ENCODE data around the gene COP1.

DNA sequence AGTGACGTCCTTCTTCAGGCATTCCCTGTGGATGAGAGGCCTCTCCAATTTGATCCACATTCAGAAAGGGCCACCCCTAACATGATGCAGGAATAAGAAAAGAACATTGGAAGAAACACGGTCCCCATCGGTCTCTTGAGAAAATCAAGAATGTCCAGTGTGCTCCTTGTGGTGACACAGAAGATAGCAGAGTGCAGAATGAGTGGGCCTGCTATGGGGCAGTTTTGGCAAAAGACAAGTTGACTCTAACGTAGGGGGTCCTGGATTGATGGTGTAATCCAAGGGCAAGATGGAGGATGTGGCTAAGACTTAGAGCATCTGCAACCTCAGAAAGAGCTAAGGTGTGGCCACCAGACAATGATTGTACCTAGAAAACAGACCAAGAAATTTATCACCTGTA is 45.1 kb upstream of the COP1 start:
- no peak for TF ChIP-seq POLR2A (IDR thresholded peaks at IDR 0.05; ENCODE audit: extremely low read depth, insufficient read length)
- TF ChIP-seq, protein P1, sequence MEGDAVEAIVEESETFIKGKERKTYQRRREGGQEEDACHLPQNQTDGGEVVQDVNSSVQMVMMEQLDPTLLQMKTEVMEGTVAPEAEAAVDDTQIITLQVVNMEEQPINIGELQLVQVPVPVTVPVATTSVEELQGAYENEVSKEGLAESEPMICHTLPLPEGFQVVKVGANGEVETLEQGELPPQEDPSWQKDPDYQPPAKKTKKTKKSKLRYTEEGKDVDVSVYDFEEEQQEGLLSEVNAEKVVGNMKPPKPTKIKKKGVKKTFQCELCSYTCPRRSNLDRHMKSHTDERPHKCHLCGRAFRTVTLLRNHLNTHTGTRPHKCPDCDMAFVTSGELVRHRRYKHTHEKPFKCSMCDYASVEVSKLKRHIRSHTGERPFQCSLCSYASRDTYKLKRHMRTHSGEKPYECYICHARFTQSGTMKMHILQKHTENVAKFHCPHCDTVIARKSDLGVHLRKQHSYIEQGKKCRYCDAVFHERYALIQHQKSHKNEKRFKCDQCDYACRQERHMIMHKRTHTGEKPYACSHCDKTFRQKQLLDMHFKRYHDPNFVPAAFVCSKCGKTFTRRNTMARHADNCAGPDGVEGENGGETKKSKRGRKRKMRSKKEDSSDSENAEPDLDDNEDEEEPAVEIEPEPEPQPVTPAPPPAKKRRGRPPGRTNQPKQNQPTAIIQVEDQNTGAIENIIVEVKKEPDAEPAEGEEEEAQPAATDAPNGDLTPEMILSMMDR (IDR thresholded peaks at IDR 0.05; ENCODE audit: low read depth, low read length): no peak

All from NB4 (cell line).